Activated naive CD4-positive, alpha-beta T cell (primary cell): ENCODE results near the gene MYOF.
"Not testable (repeated sequence)": the region's sequence is repeated elsewhere in the genome, so short reads cannot be mapped to it uniquely, and the experiment has no call there.

ENCODE experiments used
- DNase-seq, 4 experiments: peaks; one replicate each; lab custom pipeline; 2025; lab: John Stamatoyannopoulos, UW

MYOF gene

DNA sequence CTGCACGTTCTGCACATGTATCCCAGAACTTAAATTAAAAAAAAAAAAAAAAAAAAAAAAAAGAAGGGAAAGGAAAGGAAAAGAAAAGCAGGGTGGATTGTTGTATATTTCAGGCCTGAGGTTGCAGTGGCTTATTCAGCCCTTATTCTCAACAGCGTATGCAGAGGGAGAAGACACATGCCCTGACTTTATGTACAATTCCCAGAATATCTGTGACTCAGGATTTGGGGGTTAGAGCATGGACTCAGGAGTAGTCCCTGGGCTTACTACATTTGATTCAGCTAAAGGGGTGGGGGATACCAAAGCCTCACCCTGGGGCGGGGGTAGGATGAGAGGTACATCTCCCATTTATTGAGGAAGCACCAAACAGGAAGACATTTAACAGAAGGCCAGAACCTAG lies 137.4 kb downstream of the MYOF start:
- DNase-seq = no peak

DNA sequence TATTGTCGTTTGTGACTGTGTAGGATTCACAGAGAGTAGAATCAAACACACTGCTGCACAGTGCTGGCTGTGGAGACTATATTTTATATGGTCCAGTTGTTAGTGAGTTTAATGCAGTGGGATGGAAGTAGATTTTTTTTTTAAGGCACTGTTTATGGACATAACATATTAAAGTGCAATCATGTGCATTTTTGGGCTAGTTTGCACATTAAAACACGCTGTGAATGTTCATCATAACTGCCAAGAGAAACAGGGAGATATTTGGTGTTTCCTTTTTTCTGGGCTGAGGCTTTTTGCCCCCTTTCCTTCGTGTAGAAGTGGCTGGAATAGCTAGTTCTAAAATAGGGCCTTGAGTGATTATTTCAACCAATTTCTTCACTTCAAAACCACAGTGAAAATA lies 139.2 kb downstream of the MYOF start:
- DNase-seq = no peak

DNA sequence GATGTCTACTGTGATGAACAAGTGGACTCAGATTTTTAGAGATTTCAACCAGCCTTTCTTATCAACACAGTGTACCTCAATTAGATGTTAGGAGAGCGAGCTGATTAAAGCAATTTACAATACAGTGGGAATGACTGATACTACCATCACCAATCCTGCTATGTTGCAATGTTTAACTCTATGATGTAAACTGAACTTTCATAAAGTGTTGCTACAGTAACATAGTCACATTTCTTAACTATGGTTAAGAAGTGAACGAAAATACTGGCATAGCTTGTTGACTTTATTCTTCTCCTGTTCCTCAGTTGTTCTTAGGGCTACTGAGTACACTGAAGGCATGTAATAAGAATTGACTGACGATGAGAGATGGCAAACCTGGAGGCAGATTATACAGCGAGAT lies 139.8 kb downstream of the MYOF start:
- DNase-seq = no peak

DNA sequence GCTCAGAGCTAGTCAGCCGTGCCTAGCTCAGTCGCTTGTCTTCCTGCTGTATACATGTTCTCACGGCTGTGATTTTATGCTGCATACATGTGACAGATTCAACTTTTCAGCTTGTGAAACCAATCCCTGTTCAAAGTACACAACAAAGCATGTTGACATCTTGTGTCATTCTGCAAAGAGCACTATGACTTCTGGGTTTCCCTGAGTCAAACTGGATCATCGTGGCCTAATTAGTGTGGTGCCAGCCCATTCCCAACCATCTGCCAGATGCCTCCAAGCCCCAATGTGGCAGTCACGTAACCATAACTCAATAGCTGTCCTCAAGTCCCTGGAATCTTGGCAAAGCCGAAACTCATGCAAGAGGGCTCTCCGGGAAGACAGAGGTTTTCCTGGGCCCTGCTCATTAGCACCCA lies 144.8 kb downstream of the MYOF start:
- no peak for DNase-seq

DNA sequence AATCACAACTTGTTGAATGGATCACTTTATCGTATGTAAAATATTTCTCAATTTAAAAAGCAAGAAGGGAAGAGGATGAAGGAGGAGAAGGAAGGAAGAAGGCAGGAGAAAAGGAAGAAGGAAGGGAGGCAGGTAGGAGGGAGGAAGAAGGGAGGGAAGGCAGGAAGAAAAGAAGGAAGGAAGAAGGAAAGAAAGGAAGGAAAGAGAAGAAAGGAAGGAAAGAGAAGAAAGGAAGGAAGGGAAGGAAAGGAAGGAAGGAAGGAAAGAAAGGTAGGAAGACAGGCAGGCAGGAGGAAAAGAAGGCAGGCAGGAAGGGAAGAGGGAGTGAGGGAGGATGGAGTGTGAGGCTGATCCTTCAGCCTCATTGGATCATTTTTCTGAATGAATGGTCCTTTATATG lies 145.5 kb downstream of the MYOF start:
- no peak for DNase-seq

DNA sequence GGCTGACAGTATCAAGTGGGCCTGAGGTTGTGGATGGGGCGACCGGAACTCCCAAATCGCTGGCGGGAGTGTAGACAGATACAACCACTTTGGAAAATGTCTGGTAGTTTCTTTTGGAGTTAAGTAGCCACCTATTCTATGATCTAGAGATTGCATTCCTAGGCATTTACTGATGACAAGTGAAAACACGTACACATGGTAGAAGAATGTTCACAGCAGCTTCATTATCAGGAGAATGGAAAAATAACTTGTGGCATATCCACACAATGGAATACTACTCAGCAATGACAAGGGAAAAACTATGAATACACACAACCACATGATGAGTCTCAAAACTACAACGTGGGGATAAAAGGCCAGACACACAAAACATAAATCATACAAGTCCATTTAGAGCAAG lies 146.0 kb downstream of the MYOF start:
- DNase-seq = no peak

DNA sequence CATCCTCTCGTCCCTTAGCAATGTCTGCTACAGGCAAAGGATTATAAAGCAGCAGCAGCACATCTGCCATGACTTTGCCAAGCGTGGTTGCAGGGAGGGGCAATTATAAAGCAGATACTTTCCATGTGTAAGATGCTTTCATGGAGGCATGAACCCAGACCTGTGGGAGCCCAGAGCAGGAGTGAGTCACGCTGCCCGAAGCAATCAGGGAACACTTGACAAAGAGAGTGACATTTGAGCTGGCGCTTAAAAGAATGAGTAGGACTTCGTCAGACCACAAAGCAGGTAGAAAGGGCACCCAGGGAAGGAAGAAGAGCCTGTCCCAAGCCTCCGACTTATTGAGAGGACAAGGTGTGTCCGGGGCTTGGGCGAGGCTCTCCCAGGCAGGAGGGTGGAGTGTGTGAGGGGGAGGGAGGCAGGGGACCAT lies 147.2 kb downstream of the MYOF start:
- no peak for DNase-seq

DNA sequence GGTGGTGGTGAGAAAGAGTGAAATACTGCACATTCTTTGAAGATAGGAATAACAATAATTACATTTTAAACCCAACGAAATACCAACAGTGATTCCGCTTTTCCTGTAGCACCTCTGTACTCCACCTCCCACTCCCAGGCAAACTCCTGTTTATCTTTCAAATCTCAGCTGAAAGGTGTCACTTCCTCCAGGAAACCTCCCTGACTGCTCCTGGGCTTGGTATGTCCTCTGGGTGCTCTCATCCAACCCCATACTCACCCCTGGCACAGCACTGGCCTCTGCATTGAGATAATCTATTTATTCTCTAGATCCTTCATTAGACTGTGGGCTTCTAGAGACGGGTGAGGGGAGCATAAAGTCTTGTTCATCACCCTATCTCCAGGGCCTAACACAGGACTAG lies 148.0 kb downstream of the MYOF start:
- DNase-seq = no peak

DNA sequence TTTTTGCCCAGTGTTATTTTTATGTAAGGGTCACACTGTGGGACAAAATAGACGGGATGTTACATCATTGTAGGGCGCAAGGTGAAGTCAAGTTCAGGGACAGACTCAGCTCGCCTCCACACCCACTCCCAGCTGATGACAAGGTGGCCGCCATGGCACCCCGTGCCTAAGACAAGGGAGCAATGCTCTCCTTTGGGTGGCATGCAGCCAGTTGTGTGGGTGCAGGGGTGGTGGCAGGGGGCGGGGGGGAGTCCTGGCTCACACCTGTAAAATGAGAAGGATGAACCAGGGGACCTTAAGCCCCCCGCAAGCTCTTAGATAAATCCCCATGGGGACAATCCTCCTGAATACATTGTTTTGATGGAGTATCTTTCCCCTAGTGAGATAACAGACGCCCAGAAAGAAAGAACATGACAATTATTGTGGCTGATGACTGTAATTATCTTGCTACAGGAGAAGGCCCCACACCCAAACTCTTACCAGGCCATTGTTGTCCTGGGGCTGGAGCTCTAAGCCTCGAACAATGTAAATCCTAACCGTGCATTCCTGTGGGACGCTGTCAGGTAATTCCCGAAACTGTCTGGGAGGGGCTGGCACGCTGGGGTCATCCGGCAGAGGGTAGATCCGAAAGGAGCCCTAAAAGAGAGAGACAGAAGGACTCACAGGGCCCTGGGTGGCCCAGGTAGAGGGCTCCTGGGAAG lies 148.7 kb downstream of the MYOF start:
- DNase-seq = no peak

DNA sequence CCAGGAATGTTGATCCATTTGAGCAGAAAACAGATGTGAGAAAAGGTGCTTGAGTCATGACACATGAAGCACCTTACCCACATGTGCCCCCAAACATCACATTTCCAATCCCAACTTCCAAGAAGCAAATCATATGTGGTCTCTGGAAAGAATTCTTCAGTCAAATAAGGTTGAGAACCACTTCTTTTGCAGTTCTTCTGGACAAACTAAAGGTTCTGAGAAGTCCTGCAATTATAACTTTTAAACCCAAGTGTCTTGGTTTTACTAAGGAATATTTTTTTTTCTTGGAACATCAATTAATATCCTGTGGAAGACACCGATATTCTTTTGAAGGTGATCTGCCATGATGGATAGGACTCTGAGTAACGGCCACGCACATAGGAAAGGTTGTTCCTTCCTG lies 151.3 kb downstream of the MYOF start:
- no peak for DNase-seq

DNA sequence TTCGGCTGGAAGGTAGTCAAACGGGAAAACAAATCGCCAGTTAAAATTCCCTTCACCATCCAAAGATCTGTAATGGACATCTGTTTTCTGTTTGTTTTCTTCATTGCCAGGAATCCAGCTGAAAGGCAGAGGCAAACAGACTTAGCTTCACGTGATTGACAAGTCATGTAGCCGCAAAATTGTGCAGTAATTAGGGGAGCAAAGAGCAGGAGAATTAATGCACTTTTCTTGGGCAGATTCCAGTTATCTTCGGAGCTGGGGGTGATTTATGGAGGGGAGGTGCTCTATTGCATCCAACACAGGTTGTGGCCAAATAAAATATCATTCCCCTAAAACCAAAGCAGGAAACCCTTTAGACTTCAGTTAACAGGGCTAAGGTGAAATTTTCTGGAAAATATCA lies 162.2 kb downstream of the MYOF start:
- no peak for DNase-seq

DNA sequence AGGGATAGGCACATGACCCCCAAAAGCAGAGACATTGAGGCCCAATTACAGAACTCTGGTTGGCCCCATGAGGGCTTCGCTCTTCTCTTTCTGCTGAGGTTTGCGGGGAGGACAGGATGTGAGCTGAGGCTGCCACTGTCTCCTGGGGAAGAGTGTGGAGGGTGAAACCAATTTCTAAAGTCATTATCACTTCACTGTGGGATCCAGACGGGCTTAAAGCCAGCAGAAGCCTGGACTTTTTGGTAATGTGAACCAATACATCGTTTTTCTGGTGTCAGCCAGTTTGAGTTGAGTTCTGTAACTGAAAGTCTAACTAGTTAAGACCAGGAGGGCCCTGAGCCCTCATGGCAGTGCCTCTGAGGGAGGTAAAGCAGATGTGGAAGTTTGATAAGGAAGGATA lies 163.0 kb downstream of the MYOF start:
- no peak for DNase-seq

DNA sequence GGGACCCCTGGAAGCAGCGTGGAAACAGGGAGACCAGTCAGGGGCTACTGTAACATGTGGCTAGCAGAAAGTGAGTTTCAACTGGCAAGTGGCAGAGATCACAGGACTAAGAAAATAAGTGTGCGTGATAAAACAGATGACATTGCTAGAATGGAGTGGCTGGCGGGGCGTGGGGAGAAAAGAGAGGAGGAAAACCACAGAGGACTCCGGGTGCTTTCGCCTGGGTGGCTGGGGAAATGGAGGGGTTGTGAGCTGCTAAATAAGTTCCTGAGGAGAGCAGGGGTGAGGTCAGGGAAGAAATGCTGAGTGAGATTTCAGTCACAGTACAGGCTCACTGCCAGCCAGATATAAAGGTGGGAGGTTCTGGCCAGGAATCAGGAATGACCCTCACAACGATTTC lies 166.9 kb downstream of the MYOF start:
- no peak for DNase-seq

DNA sequence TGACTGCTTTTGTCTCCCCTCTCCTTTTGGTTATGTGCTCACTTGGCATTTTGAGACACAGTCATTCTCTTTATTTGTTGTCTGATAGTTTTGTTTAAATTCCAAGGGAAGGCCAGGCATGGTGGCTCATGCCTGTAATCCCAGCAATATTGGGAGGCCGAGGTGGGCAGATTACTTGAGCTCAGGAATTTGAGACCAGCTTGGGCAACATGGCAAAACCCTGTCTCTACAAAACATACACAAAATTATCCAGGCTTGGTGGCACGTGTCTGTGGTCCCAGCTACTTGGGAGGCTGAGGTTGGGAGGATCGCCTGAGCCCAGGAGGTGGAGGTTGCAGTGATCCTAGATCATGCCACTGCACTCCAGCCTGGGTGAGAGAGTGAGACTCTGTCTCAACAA lies 167.5 kb downstream of the MYOF start:
- not testable (repeated sequence) for DNase-seq

DNA sequence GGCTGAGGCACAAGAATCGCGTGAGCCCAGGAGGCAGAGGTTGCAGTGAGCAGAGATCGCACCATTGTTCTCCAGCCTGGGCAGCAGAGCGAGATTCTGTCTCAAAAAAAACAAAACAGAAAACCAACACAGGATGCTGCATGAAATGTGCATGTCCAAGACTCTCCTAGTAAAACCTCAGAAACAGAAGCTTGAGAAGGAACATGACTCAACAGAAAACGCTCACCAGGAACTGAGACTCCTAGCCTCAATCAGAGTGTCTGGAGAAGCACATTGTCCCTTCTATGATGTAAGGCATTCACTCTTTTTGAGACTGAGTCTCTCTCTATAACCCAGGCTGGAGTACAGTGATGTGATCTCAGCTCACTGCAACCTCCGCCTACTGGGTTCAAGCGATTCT lies 168.3 kb downstream of the MYOF start:
- DNase-seq = no peak

DNA sequence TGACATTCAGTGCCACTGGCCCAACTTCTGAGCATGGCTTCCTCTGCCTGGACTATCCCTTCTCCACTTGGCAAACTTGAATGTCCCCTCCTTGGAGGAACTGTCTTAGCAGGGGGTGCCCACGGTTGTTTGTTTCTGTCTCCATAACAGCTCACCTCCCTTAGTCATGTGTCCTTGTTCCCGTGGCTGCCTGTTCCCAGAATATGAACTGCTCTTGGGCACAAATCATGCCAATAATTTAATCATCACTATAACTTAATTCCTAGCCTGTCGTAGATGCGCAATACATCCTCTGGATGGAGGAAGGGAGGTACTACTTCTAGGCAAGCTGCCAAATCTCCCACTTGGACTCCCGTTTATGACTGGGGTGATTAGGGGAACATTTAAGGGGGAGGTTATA lies 173.1 kb downstream of the MYOF start:
- DNase-seq = no peak

DNA sequence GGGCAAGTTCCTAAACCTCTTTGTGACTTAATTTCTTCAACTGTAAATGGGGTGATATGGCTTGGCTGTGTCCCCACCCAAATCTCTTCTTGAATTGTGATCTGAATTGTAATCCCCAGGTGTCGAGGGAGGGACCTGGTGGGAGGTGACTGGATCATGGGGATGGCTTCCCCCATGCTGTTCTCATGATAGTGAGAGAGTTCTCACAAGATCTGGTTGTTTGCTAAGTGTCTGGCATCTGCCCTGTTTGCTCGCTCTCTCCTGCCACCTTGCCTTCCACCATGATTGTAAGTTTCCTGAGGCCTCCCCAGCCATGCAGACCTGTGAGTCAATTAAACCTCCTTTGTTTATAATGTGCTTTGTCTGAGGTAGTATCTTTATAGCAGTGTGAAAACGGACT lies 177.0 kb downstream of the MYOF start:
- DNase-seq = no peak

DNA sequence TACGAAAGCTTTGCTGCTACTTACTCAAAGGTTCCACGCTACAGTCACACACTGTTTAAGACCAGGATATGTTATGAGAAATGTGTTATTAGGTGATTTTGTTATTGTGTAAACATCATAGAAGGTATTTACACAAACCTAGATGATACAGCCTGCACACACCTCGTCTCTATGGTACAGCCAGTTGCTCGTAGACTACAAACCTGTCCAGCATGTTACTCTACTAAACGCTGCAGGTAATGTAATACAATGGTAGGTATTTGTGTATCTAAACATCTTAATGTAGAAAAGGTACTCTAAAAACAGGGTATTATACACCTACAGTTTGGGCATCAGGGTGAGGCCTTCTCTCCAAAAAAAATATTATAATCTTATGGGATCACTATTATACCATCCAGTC lies 181.2 kb downstream of the MYOF start:
- DNase-seq = no peak

DNA sequence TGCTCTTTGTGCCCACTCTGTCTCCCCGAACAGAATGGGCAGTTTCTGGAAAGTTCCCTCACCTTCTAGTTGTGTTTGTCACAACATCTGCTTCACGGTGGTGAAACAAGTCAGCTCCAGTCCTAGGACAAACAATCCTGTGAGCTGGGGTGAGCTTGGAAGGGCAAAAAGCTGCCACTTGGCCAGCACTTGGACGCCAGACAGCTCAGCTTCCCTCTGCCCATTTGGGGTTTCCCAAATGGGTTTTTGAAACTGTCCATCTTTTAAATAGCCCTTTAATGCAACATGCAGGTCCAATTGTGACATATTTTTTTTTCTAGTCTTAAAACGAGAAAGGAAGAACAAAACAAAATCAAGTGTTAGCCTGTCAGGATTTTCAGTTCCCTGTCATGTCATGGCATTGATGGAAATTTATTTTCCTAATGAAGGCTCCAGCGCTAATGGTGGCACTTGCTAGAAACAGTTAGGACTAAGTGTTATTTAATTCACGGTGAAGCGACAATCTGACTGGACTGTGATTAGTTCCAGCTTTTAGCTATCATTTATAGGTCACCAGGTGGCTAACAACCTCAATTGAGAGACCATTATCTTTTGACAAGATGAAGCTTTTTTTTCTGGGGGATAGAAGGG lies 181.7 kb downstream of the MYOF start:
- no peak for DNase-seq

DNA sequence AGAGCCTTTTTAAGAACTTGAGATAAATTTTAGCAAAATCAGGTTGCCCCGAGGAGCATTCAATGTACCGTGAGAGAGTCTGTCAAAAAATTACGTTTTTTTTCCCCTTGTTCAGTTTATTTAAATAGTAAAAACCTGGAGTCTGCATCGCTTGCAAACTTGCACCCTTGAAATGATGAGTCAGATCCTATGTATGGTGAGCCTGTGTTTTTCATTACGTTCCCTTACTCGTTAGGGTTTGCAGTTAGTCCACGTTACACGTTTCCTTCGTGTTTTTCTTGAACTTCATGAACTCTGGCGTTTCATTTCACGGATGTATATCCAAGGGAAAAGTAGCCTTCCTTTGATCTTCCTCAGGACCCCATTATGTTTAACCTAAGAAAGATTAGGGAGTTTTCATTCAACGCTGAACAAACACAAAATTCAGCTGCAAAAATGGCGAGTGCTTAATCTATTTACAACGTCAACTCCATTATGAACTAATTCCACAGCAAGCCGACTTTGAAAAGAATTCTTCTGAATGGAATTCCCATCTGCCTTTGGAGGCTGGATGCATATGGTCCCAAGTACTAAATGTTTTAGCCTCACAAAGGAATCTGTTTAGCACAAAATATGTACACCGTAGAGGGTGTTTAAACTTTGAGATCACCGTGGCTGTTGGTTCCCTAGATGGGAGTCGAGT lies 182.4 kb downstream of the MYOF start:
- DNase-seq = no peak

DNA sequence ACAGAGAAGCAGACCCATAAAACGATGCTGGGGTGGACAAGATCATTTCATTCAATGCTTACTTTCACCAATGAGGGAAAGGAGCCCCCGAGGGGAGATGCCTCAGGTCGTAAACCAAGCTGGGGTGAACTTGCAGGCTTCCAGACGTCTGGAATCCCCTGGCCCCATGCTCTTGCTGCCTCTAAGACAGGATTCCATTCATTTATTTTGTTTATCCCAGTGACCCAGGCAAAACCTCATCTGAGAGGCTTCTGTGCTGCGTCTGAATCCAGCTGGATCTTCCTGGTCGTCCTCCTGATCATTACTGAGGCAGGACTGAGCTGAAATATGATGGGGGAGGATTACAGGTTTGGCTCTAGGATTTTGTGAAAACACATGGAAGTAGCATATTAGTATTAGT lies 182.9 kb downstream of the MYOF start:
- no peak for DNase-seq

DNA sequence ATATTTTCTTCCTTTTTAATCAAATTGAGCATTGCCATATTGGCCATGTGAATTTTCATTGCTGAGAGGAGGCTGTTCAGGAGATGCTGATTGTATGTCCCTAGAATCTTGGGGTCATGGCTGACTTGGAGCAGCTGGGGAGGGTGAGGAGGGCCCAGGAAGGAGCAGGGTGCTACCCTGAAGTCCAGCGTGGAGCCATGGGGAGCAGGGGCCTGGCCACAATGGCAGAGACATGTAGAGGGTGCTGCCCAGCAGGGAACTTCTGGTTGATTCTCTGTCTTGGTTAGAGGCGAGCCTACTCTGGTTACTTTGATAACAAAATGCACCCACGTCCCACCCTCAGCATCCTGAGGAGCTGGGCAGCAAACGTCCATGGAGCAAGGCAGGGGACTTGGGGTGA lies 186.0 kb downstream of the MYOF start:
- DNase-seq = no peak

DNA sequence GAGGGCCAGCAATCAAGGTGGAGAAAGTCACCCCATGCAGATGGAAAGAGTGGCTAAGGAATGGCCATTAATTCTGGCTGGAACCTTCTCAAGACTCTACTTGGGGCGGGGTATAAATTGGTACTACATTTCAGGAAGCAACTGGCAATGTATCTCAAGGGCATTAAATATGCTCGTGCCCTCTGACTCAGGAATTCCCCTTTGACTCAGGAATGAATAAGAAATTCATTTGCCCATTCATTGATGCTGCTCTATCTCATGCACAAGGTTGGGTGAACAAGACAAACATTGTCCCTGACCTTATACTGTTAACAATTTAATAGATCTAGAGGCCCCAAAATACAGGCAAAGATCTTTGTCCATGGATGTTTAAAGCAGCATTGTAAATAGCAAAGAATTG lies 188.1 kb downstream of the MYOF start:
- DNase-seq = no peak
